ENCODE measurements around the gene GSTK1. TPM values are rescaled to one million over a fixed set of nuclear protein-coding genes. Genes with fewer than 3 reads are reported as not detected.

The GSTK1 gene
- total and polyA plus RNA-seq, 2 donors (not counting 1 experiment from before 2014, with no cell fraction given): 181 to 315 TPM

GRCh38 chr7:143280160-143280559 is 16.9 kb downstream of the GSTK1 start:
- peak overlapping the region; percentile 44 for H3K4me2 ChIP-seq (replicated peaks; ENCODE audit: low read depth, low read length, poor library complexity, severe bottlenecking)
- H3K27ac ChIP-seq (ENCODE audit: low read length in 2 of 2): peak overlapping the region in 1 of 2 donors; percentile 53
- intact Hi-C loops (cut with micrococcal nuclease): no loop called here
- WGBS (ENCODE audit: insufficient coverage): no CpG with 5 or more reads among the region's 1 CpG
- H2AFZ ChIP-seq (ENCODE audit: insufficient read depth, low read depth, low read length, poor library complexity, severe bottlenecking): peak overlapping the region; percentile 57
- H3K4me3 Mint-ChIP-seq: peak overlapping the region; percentile 68
- H3K4me1 ChIP-seq (ENCODE audit: control insufficient read depth in 2 of 2, insufficient read depth in 2 of 2, low read length in 2 of 2): peaks cover 18 to 25% of the 10 kb centered on the region in 2 donors
- H3K4me3 ChIP-seq (ENCODE audit: control extremely low read depth in 1 of 5, extremely low read depth in 1 of 5, insufficient read depth in 1 of 5, low read depth in 2 of 5, low read length in 4 of 5): no peak overlapping the region
- H3K9ac ChIP-seq (ENCODE audit: low read length): peak overlapping the region; percentile 25
- peaks cover 33% of the 10 kb centered on the region for H3K4me1 Mint-ChIP-seq
- no peaks in the 10 kb centered on the region for H3K27me3 Mint-ChIP-seq
- no peaks in the 10 kb centered on the region for H3K27me3 ChIP-seq (replicated peaks in 1 of 4; ENCODE audit: control extremely low read depth in 1 of 4, control insufficient read depth in 3 of 4, insufficient read depth in 4 of 4, low read length in 3 of 4)
- no peak for DNase-seq
- no peak for ATAC-seq (ENCODE audit: low read depth)
- no peaks in the 10 kb centered on the region for H4K20me1 ChIP-seq (ENCODE audit: control insufficient read depth, insufficient read depth, low read length, poor library complexity, severe bottlenecking)
- ChIA-PET POLR2A (no interaction called here), CTCF (interaction anchor here (0.9 to 1.9 kb wide), 7 partner anchors 17 to 272 kb away, joined by 3 to 12 read pairs (median 4); partner anchors contain the start of gene GSTK1)
- no peaks in the 10 kb centered on the region for H3K9me3 ChIP-seq (ENCODE audit: control extremely low read depth in 1 of 3, control insufficient read depth in 2 of 3, insufficient read depth in 1 of 3, low read length in 2 of 3)
- TF ChIP-seq EZH2 (IDR thresholded peaks at IDR 0.05; ENCODE audit: borderline replicate concordance, insufficient read depth, low read depth, low read length, poor library complexity, severe bottlenecking): no peak
- TF ChIP-seq CTCF (IDR thresholded peaks at IDR 0.05): no peak
- no peaks in the 10 kb centered on the region for H3K79me2 ChIP-seq (ENCODE audit: control insufficient read depth, insufficient read depth, low read length)
- H3K9me3 Mint-ChIP-seq (ENCODE audit: insufficient read depth): no peaks in the 10 kb centered on the region
- H3K36me3 ChIP-seq (replicated peaks in 1 of 2; ENCODE audit: control extremely low read depth in 1 of 2, control insufficient read depth in 1 of 2, extremely low read depth in 1 of 2, insufficient read depth in 2 of 2, low read length in 1 of 2): no peaks in the 10 kb centered on the region
- H3K27ac Mint-ChIP-seq: peak overlapping the region; percentile 43

GRCh38 chr7:143280566-143280965 is 17.3 kb downstream of the GSTK1 start:
- DNase-seq: no peak
- peaks cover 18 to 25% of the 10 kb centered on the region in 2 donors for H3K4me1 ChIP-seq (ENCODE audit: control insufficient read depth in 2 of 2, insufficient read depth in 2 of 2, low read length in 2 of 2)
- TF ChIP-seq EZH2 (IDR thresholded peaks at IDR 0.05; ENCODE audit: borderline replicate concordance, insufficient read depth, low read depth, low read length, poor library complexity, severe bottlenecking) (no peak), CTCF (IDR thresholded peaks at IDR 0.05) (no peak)
- no peaks in the 10 kb centered on the region for H3K79me2 ChIP-seq (ENCODE audit: control insufficient read depth, insufficient read depth, low read length)
- Mint-ChIP-seq H3K27me3 (no peaks in the 10 kb centered on the region), H3K27ac (no peak overlapping the region), H3K9me3 (ENCODE audit: insufficient read depth) (no peaks in the 10 kb centered on the region), H3K4me1 (peaks cover 33% of the 10 kb centered on the region), H3K4me3 (no peak overlapping the region)
- ChIA-PET CTCF (interaction anchor here (1.8 to 1.9 kb wide), 2 partner anchors 19 to 40 kb away, joined by 8 to 12 read pairs; no protein-coding TSS in a partner anchor), POLR2A (interaction anchor here (0.5 kb wide), 1 partner anchor 9 kb away, joined by 6 read pairs; no protein-coding TSS in a partner anchor)
- H3K9ac ChIP-seq (ENCODE audit: low read length): no peak overlapping the region
- peak overlapping the region; percentile 6 for H2AFZ ChIP-seq (ENCODE audit: insufficient read depth, low read depth, low read length, poor library complexity, severe bottlenecking)
- no peak overlapping the region for H3K4me3 ChIP-seq (ENCODE audit: control extremely low read depth in 1 of 5, extremely low read depth in 1 of 5, insufficient read depth in 1 of 5, low read depth in 2 of 5, low read length in 4 of 5)
- intact Hi-C loops (cut with micrococcal nuclease): no loop called here
- no peaks in the 10 kb centered on the region for H3K27me3 ChIP-seq (replicated peaks in 1 of 4; ENCODE audit: control extremely low read depth in 1 of 4, control insufficient read depth in 3 of 4, insufficient read depth in 4 of 4, low read length in 3 of 4)
- no peak overlapping the region for H3K4me2 ChIP-seq (replicated peaks; ENCODE audit: low read depth, low read length, poor library complexity, severe bottlenecking)
- H3K36me3 ChIP-seq (replicated peaks in 1 of 2; ENCODE audit: control extremely low read depth in 1 of 2, control insufficient read depth in 1 of 2, extremely low read depth in 1 of 2, insufficient read depth in 2 of 2, low read length in 1 of 2): no peaks in the 10 kb centered on the region
- no CpG with 5 or more reads among the region's 2 CpGs for WGBS (ENCODE audit: insufficient coverage)
- H4K20me1 ChIP-seq (ENCODE audit: control insufficient read depth, insufficient read depth, low read length, poor library complexity, severe bottlenecking): no peaks in the 10 kb centered on the region
- H3K27ac ChIP-seq (ENCODE audit: low read length in 2 of 2): no peak overlapping the region
- no peak for ATAC-seq (ENCODE audit: low read depth)
- H3K9me3 ChIP-seq (ENCODE audit: control extremely low read depth in 1 of 3, control insufficient read depth in 2 of 3, insufficient read depth in 1 of 3, low read length in 2 of 3): no peaks in the 10 kb centered on the region

Data from B cell (primary cell).